Measurements from ENCODE around the gene FARS2.

FARS2 gene

GRCh38 chr6:5438922-5439584, 177.7 kb downstream of the FARS2 start:
- no peak for DNase-seq

- no peak for DNase-seq
Observed at GRCh38 chr6:5439749-5440148, 178.4 kb downstream of the FARS2 start.

- DNase-seq: no peak
Observed at GRCh38 chr6:5442319-5442718, 181.0 kb downstream of the FARS2 start.

GRCh38 chr6:5442916-5443315, 181.6 kb downstream of the FARS2 start:
- DNase-seq: no peak

- no peak for DNase-seq
Observed at GRCh38 chr6:5443491-5443890, 182.2 kb downstream of the FARS2 start.

GRCh38 chr6:5446362-5447075, 185.2 kb downstream of the FARS2 start:
- DNase-seq: no peak

- no peak for DNase-seq
Observed at GRCh38 chr6:5447921-5448320, 186.6 kb downstream of the FARS2 start.

GRCh38 chr6:5450073-5450472, 188.8 kb downstream of the FARS2 start:
- no peak for DNase-seq

- DNase-seq: no peak
Observed at GRCh38 chr6:5453546-5453945, 192.2 kb downstream of the FARS2 start.

GRCh38 chr6:5455142-5455541, 193.8 kb downstream of the FARS2 start:
- DNase-seq: no peak

- DNase-seq: no peak
Observed at GRCh38 chr6:5457041-5457440, 195.7 kb downstream of the FARS2 start.

- DNase-seq: no peak
Observed at GRCh38 chr6:5457983-5458683, 196.8 kb downstream of the FARS2 start.

GRCh38 chr6:5459346-5459745, 198.0 kb downstream of the FARS2 start:
- DNase-seq: no peak

- no peak for DNase-seq
Observed at GRCh38 chr6:5461365-5461764, 200.1 kb downstream of the FARS2 start.

GRCh38 chr6:5462856-5463255, 201.5 kb downstream of the FARS2 start:
- no peak for DNase-seq

- DNase-seq: no peak
Observed at GRCh38 chr6:5463690-5464089, 202.4 kb downstream of the FARS2 start.

- no peak for DNase-seq
Observed at GRCh38 chr6:5464099-5464885, 203.0 kb downstream of the FARS2 start.

- DNase-seq: no peak
Observed at GRCh38 chr6:5466281-5467136, 205.2 kb downstream of the FARS2 start.

GRCh38 chr6:5468586-5468985, 207.3 kb downstream of the FARS2 start:
- no peak for DNase-seq

- no peak for DNase-seq
Observed at GRCh38 chr6:5469101-5469846, 208.0 kb downstream of the FARS2 start.

- DNase-seq: peak; percentile 62
Observed at GRCh38 chr6:5471044-5471443, 209.7 kb downstream of the FARS2 start.
